Adrenal gland (tissue), 12 donors: ENCODE data around the gene ZC3H12A. TPM values are rescaled to one million over a fixed set of nuclear protein-coding genes. Genes with fewer than 3 reads are reported as not detected.

Experiments
- DNase-seq, 7 donors: peaks; one replicate each; pipeline ENCODE4 v3.0.0-alpha.2; 2019 to 2020
- H3K27ac ChIP-seq, 5 donors: fragments of 200-600 bp; sonication (generic) in 4 of 5; 1 replicate in 3 of 5; 2 replicates in 2 of 5; pipeline versions ENCODE4 v1.5.1 to v1.8.0; 2016 to 2020; ENCODE audit warnings: mild to moderate bottlenecking in 1 of 5
- H3K27me3 ChIP-seq: fragments of 200-600 bp; 2 replicates; pipeline ENCODE4 v1.8.0; 2021
- H3K36me3 ChIP-seq, 2 donors: fragments of 200-600 bp; replicated peaks in 1 of 2; 1 replicate in 1 of 2; 2 replicates in 1 of 2; pipeline versions ENCODE4 v1.5.1 to v1.8.0; 2018 to 2022
- H3K4me1 ChIP-seq, 2 donors: fragments of 200-600 bp; replicated peaks in 1 of 2; 1 replicate in 1 of 2; 2 replicates in 1 of 2; pipeline versions ENCODE4 v1.5.1 to v1.8.0; 2018 to 2021
- H3K4me3 ChIP-seq, 4 donors: fragments of 200-600 bp; sonication (generic) in 3 of 4; one replicate each; pipeline ENCODE4 v1.5.1; 2016 to 2018
- H3K9me3 ChIP-seq, 3 donors: fragments of 200-600 bp; sonication (generic) in 1 of 3; replicated peaks in 1 of 3; 1 replicate in 2 of 3; 2 replicates in 1 of 3; pipeline versions ENCODE4 v1.5.1 to v1.8.0; 2016 to 2021
- CTCF ChIP-seq, 6 experiments: fragments of 450-650 bp in 4 of 6; fragments of 200-600 bp in 2 of 6; sonication (generic) in 1 of 6; IDR thresholded peaks; 1 replicate in 5 of 6; 2 replicates in 1 of 6; pipeline versions ENCODE4 v1.5.1 to v1.8.0; 2016 to 2021; ENCODE audit warnings: antibody characterized with exemption in 6 of 6, mild to moderate bottlenecking in 2 of 6, moderate library complexity in 1 of 6
- POLR2A ChIP-seq, 2 donors: fragments of 450-650 bp; IDR thresholded peaks; one replicate each; pipeline ENCODE4 v1.6.1; 2017; ENCODE audit warnings: antibody characterized with exemption in 2 of 2, mild to moderate bottlenecking in 2 of 2, moderate library complexity in 1 of 2
- WGBS, 4 donors: extraction: QIAGEN DNeasy Blood & Tissue Kit in 2 of 4; methylation state at CpG; one replicate each; pipeline versions ENCODE4 v1.1.5 to v1.1.7; 2013 to 2017; 5-methylcytosine and 5-hydroxymethylcytosine counted together
- intact Hi-C, 2 donors: fragments of 100-400 bp; cut with DNase I; formaldehyde crosslinking; loops; one replicate each; pipeline versions ENCODE4 v1.14.1 to v1.15.0; 2022 to 2023
- polyA plus RNA-seq, 3 donors: library from polyadenylated mRNA; stranded (reverse); fragments of 200-250 nt in 2 of 3; fragments of 350-450 nt in 1 of 3; fragmentation: Illumina TruSeq in 1 of 3; extraction: RNeasy Lipid Tissue Mini Kit (QIAGEN cat#74804) in 1 of 3; gene quantifications; one replicate each; pipeline ENCODE4 v1.2.3, GENCODE V29; 2013 to 2014
- total RNA-seq, 9 donors: library from RNA; depleted of rRNA in 4 of 9; stranded (reverse); fragments of >200 nt in 4 of 9; fragments of 120-200 nt in 1 of 9; fragmentation: NEBNext Ultra II Directional in 1 of 9; extraction: Animal tissue kit (Norgen Biotek cat#: 25700) in 1 of 9; gene quantifications; one replicate each; pipeline versions ENCODE4 v1.1.0 to v1.2.4, GENCODE V29; 2013 to 2023
- donor health status: healthy with polysubstance abuse.
- donor health status: Bipolar disorder and iron deficiency.
- donor health status: DM: yes; HTN: yes; CAD: no.
- donor health status: DM: no; HTN: no; CAD: no.
- donor health status: DM: no; HTN: no; CAD: no.
- donor health status: DM: yes; HTN: yes; CAD: no.

The ZC3H12A gene
- total and polyA plus RNA-seq, 12 donors, result 3.2 to 53.0 (median 17.4) TPM

- Histone ChIP-seq H3K27ac (no peak overlapping the region), H3K4me3 (no peak overlapping the region), H3K4me1 (no peaks in the 10 kb centered on the region), H3K27me3 (no peaks in the 10 kb centered on the region), H3K9me3 (no peaks in the 10 kb centered on the region), H3K36me3 (no peaks in the 10 kb centered on the region)
- DNase-seq, result no peak
- WGBS, 4 donors, result 47 to 83% (median 72%) methylated on average over 2 of the region's 2 CpGs
- intact Hi-C loops, result no loop called here
- TF ChIP-seq POLR2A (IDR thresholded peaks at IDR 0.05) (no peak), CTCF (IDR thresholded peaks at IDR 0.05) (no peak)
These were observed 26.2 kb upstream of the ZC3H12A start for GRCh38 chr1:37448185-37448584.

- Histone ChIP-seq H3K4me1 (no peaks in the 10 kb centered on the region), H3K27ac (no peak overlapping the region), H3K36me3 (no peaks in the 10 kb centered on the region), H3K4me3 (no peak overlapping the region), H3K9me3 (no peaks in the 10 kb centered on the region), H3K27me3 (no peaks in the 10 kb centered on the region)
- WGBS, 4 donors, result 50 to 68% (median 66%) methylated on average over 8 to 15 of the region's 15 CpGs
- DNase-seq, result no peak
- intact Hi-C loops, result no loop called here
- TF ChIP-seq CTCF (IDR thresholded peaks at IDR 0.05) (no peak), POLR2A (IDR thresholded peaks at IDR 0.05) (no peak)
These were observed 25.5 kb upstream of the ZC3H12A start for GRCh38 chr1:37448691-37449417.

GRCh38 chr1:37449936-37450335 is 24.4 kb upstream of the ZC3H12A start:
- WGBS, 4 donors, result 30 to 51% (median 39%) methylated on average over 5 of the region's 5 CpGs
- H3K27me3 ChIP-seq, result no peaks in the 10 kb centered on the region
- H3K36me3 ChIP-seq, result no peaks in the 10 kb centered on the region
- no peak overlapping the region for H3K4me3 ChIP-seq
- DNase-seq, result no peak
- TF ChIP-seq CTCF (IDR thresholded peaks at IDR 0.05) (no peak), POLR2A (IDR thresholded peaks at IDR 0.05) (no peak)
- no peaks in the 10 kb centered on the region for H3K9me3 ChIP-seq
- peaks cover 0 to 4% of the 10 kb centered on the region in 2 donors for H3K4me1 ChIP-seq
- H3K27ac ChIP-seq, result no peak overlapping the region
- intact Hi-C loops, result loop anchor here (5.0 to 10.0 kb wide), 2 partner anchors 227 to 235 kb away; no protein-coding TSS in a partner anchor

- intact Hi-C loops, result loop anchor here (5.0 to 10.0 kb wide), 2 partner anchors 225 to 232 kb away; no protein-coding TSS in a partner anchor
- H3K27me3 ChIP-seq, result no peaks in the 10 kb centered on the region
- no peak overlapping the region for H3K27ac ChIP-seq
- H3K4me1 ChIP-seq, result peaks cover 0 to 8% of the 10 kb centered on the region in 2 donors
- 80 to 97% (median 81%) methylated on average over 4 to 6 of the region's 6 CpGs for WGBS, 4 donors
- DNase-seq, result no peak
- no peak overlapping the region for H3K4me3 ChIP-seq
- no peaks in the 10 kb centered on the region for H3K9me3 ChIP-seq
- TF ChIP-seq POLR2A (IDR thresholded peaks at IDR 0.05) (no peak), CTCF (IDR thresholded peaks at IDR 0.05) (no peak)
- H3K36me3 ChIP-seq, result no peaks in the 10 kb centered on the region
These were observed 22.0 kb upstream of the ZC3H12A start for GRCh38 chr1:37452416-37452815.
